GM19324 (cell line): ENCODE results near the gene ERCC2.

Experiments
- ATAC-seq: cut with Tn5 transposase; IDR thresholded peaks from one replicate; pipeline ENCODE4 v1.9.1; 2021; ENCODE audit warnings: mild to moderate bottlenecking, moderate library complexity; ENCODE audit not compliant: unreplicated experiment, low FRiP score

ERCC2 gene

GRCh38 chr19:45306518-45307027, 63.8 kb downstream of the ERCC2 start:
- ATAC-seq: no peak

GRCh38 chr19:45306040-45306439, 64.3 kb downstream of the ERCC2 start:
- no peak for ATAC-seq

- ATAC-seq: no peak
Observed at GRCh38 chr19:45305421-45305820, 65.0 kb downstream of the ERCC2 start.

GRCh38 chr19:45305007-45305406, 65.4 kb downstream of the ERCC2 start:
- no peak for ATAC-seq

- no peak for ATAC-seq
Observed at GRCh38 chr19:45304141-45304926, 66.0 kb downstream of the ERCC2 start.

- no peak for ATAC-seq
Observed at GRCh38 chr19:45303269-45304060, 66.9 kb downstream of the ERCC2 start.

GRCh38 chr19:45302416-45302815, 68.0 kb downstream of the ERCC2 start:
- no peak for ATAC-seq
